GM23338 (cell line): Measurements from ENCODE around the gene PCSK6. TPM values are rescaled to one million over a fixed set of nuclear protein-coding genes. Genes with fewer than 3 reads are reported as not detected.

ENCODE experiments used
- CREB1 ChIP-seq: fragments of 250-450 bp; sonication (Bioruptor Pico); IDR thresholded peaks from 2 replicates; pipeline ENCODE4 v1.5.0; 2020; ENCODE audit warnings: low read depth, mild to moderate bottlenecking, moderate library complexity
- EZH2phosphoT487 ChIP-seq: fragments of 200-600 bp; sonication (generic); IDR thresholded peaks from one replicate; pipeline ENCODE4 v1.8.1; 2018; ENCODE audit warnings: antibody characterized with exemption; ENCODE audit not compliant: unreplicated experiment
- JUNB ChIP-seq: IDR thresholded peaks from one replicate; pipeline ENCODE4 v1.6.1; 2016; ENCODE audit warnings: antibody characterized with exemption; ENCODE audit not compliant: unreplicated experiment
- NANOG ChIP-seq: IDR thresholded peaks from 2 replicates; pipeline ENCODE4 v1.6.1; 2016; ENCODE audit warnings: antibody characterized with exemption, borderline replicate concordance
- ZNF331 ChIP-seq: fragments of 250-450 bp; sonication (Bioruptor Pico); IDR thresholded peaks from 2 replicates; pipeline ENCODE4 v1.5.0; 2020; ENCODE audit warnings: low read depth, mild to moderate bottlenecking, moderate library complexity
- polyA plus RNA-seq: library from polyadenylated mRNA; unstranded; fragments of >200 nt; fragmentation: Nextera tagmentation; extraction: Ambion mirVana; gene quantifications from 2 replicates; pipeline ENCODE4 v1.2.1, GENCODE V29; 2016
- total RNA-seq: library from RNA; depleted of rRNA; stranded (reverse); fragments of >200 nt; shearing (Covaris generic); gene quantifications from 2 replicates; pipeline ENCODE4 v1.2.3, GENCODE V29; 2014
- TF ChIP-seq, protein P1 (sequence below): fragments of 250-450 bp; sonication (Bioruptor Pico); IDR thresholded peaks from 2 replicates; pipeline ENCODE4 v1.5.0; 2020; ENCODE audit warnings: mild to moderate bottlenecking, moderate library complexity
- TF ChIP-seq, protein P2 (sequence below), 2 experiments: fragments of 200-600 bp in 1 of 2; sonication (generic) in 1 of 2; conservative IDR thresholded peaks; 2 replicates each; pipeline versions ENCODE4 v1.5.1 to v1.6.1; 2016 to 2017; ENCODE audit warnings: antibody characterized with exemption in 2 of 2, low read depth in 2 of 2, mild to moderate bottlenecking in 2 of 2, moderate library complexity in 1 of 2

Gene PCSK6
- total and polyA plus RNA-seq, 2 experiments from 2014 or later = 1.7 to 6.7 TPM

DNA sequence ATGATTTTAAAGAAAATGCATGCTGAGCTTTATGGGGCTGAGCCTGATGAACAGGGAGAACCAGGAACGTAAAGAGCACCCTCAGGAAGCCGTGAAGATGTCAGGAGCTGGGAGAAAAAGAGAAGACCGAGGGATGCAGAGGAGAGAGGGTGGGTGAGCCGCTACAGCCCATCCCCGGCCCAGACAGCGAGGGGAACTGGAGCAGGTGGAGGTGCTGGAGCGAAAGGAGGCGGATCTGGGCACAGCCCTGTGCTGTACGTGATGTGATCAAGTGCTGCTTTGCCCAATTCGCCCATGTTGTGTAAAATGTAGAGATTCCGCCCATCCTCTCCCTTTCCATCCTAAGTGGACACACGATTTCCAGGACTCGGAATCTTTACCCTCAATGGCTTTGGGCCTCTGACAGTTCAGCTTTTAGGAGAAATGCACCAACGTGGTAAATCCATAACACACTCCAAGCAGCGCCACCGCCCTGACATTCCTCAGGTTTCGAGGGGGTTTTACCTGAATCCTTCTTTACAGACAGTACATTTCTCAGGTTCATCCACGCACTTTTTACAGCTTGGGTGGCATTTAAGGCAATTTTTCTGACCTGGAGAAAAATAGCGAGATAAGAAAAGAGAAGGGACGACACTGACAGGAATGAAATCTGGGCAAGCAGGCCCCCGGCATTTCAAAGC, 167.4 kb downstream of the PCSK6 start (continued):
- TF ChIP-seq, protein P1, sequence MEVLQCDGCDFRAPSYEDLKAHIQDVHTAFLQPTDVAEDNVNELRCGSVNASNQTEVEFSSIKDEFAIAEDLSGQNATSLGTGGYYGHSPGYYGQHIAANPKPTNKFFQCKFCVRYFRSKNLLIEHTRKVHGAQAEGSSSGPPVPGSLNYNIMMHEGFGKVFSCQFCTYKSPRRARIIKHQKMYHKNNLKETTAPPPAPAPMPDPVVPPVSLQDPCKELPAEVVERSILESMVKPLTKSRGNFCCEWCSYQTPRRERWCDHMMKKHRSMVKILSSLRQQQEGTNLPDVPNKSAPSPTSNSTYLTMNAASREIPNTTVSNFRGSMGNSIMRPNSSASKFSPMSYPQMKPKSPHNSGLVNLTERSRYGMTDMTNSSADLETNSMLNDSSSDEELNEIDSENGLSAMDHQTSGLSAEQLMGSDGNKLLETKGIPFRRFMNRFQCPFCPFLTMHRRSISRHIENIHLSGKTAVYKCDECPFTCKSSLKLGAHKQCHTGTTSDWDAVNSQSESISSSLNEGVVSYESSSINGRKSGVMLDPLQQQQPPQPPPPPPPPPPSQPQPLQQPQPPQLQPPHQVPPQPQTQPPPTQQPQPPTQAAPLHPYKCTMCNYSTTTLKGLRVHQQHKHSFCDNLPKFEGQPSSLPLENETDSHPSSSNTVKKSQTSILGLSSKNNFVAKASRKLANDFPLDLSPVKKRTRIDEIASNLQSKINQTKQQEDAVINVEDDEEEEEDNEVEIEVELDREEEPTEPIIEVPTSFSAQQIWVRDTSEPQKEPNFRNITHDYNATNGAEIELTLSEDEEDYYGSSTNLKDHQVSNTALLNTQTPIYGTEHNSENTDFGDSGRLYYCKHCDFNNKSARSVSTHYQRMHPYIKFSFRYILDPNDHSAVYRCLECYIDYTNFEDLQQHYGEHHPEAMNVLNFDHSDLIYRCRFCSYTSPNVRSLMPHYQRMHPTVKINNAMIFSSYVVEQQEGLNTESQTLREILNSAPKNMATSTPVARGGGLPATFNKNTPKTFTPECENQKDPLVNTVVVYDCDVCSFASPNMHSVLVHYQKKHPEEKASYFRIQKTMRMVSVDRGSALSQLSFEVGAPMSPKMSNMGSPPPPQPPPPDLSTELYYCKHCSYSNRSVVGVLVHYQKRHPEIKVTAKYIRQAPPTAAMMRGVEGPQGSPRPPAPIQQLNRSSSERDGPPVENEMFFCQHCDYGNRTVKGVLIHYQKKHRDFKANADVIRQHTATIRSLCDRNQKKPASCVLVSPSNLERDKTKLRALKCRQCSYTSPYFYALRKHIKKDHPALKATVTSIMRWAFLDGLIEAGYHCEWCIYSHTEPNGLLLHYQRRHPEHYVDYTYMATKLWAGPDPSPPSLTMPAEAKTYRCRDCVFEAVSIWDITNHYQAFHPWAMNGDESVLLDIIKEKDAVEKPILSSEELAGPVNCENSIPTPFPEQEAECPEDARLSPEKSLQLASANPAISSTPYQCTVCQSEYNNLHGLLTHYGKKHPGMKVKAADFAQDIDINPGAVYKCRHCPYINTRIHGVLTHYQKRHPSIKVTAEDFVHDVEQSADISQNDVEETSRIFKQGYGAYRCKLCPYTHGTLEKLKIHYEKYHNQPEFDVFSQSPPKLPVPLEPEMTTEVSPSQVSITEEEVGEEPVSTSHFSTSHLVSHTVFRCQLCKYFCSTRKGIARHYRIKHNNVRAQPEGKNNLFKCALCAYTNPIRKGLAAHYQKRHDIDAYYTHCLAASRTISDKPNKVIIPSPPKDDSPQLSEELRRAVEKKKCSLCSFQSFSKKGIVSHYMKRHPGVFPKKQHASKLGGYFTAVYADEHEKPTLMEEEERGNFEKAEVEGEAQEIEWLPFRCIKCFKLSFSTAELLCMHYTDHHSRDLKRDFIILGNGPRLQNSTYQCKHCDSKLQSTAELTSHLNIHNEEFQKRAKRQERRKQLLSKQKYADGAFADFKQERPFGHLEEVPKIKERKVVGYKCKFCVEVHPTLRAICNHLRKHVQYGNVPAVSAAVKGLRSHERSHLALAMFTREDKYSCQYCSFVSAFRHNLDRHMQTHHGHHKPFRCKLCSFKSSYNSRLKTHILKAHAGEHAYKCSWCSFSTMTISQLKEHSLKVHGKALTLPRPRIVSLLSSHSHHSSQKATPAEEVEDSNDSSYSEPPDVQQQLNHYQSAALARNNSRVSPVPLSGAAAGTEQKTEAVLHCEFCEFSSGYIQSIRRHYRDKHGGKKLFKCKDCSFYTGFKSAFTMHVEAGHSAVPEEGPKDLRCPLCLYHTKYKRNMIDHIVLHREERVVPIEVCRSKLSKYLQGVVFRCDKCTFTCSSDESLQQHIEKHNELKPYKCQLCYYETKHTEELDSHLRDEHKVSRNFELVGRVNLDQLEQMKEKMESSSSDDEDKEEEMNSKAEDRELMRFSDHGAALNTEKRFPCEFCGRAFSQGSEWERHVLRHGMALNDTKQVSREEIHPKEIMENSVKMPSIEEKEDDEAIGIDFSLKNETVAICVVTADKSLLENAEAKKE (CRISPR knock-in tag) = no peak
- TF ChIP-seq JUNB (no peak), ZNF331 (CRISPR knock-in tag) (no peak), EZH2phosphoT487 (no peak), NANOG (no peak), CREB1 (CRISPR knock-in tag) (no peak)
- TF ChIP-seq, protein P2, sequence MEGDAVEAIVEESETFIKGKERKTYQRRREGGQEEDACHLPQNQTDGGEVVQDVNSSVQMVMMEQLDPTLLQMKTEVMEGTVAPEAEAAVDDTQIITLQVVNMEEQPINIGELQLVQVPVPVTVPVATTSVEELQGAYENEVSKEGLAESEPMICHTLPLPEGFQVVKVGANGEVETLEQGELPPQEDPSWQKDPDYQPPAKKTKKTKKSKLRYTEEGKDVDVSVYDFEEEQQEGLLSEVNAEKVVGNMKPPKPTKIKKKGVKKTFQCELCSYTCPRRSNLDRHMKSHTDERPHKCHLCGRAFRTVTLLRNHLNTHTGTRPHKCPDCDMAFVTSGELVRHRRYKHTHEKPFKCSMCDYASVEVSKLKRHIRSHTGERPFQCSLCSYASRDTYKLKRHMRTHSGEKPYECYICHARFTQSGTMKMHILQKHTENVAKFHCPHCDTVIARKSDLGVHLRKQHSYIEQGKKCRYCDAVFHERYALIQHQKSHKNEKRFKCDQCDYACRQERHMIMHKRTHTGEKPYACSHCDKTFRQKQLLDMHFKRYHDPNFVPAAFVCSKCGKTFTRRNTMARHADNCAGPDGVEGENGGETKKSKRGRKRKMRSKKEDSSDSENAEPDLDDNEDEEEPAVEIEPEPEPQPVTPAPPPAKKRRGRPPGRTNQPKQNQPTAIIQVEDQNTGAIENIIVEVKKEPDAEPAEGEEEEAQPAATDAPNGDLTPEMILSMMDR (conservative IDR thresholded peaks at IDR 0.05; ENCODE audit: low read depth in 2 of 2) = no peak
